Stomach (tissue), 9 donors: ENCODE data around the gene MKKS. TPM values are rescaled to one million over a fixed set of nuclear protein-coding genes. Genes with fewer than 3 reads are reported as not detected.

Source experiments
- DNase-seq, 2 donors: peaks; one replicate each; pipeline versions ENCODE4 v3.0.0 to v3.0.0-alpha.2; 2013 to 2019
- H3K27ac ChIP-seq, 5 donors: fragments of 200-600 bp in 4 of 5; sonication (generic) in 4 of 5; one replicate each; pipeline ENCODE4 v1.5.1; 2013 to 2019; ENCODE audit warnings: mild to moderate bottlenecking in 1 of 5, moderate library complexity in 1 of 5
- H3K27me3 ChIP-seq, 3 donors: fragments of 200-600 bp; sonication (generic); one replicate each; pipeline ENCODE4 v1.5.1; 2017 to 2019; ENCODE audit warnings: mixed run types in 1 of 3
- H3K36me3 ChIP-seq, 4 donors: fragments of 200-600 bp; sonication (generic); 1 replicate in 3 of 4; 2 replicates in 1 of 4; pipeline ENCODE4 v1.5.1; 2016 to 2019
- H3K4me1 ChIP-seq, 4 donors: fragments of 200-600 bp; sonication (generic); one replicate each; pipeline ENCODE4 v1.5.1; 2016 to 2019
- H3K4me3 ChIP-seq, 4 donors: fragments of 200-600 bp; sonication (generic) in 3 of 4; one replicate each; pipeline ENCODE4 v1.5.1; 2016 to 2019; ENCODE audit warnings: mild to moderate bottlenecking in 1 of 4
- H3K9me3 ChIP-seq, 4 donors: fragments of 200-600 bp; sonication (generic); one replicate each; pipeline ENCODE4 v1.5.1; 2016 to 2019
- EP300 ChIP-seq: sonication (generic); formaldehyde crosslinking; IDR thresholded peaks from one replicate; pipeline ENCODE4 v1.6.1; 2017; ENCODE audit warnings: antibody characterized with exemption
- POLR2A ChIP-seq, 4 donors: fragments of 450-650 bp; IDR thresholded peaks; one replicate each; pipeline ENCODE4 v1.6.1; 2016; ENCODE audit warnings: antibody characterized with exemption in 4 of 4, control low read depth in 2 of 4, mild to moderate bottlenecking in 1 of 4, moderate library complexity in 1 of 4
- POLR2AphosphoS5 ChIP-seq, 3 donors: sonication (generic); formaldehyde crosslinking; IDR thresholded peaks; one replicate each; pipeline ENCODE4 v1.6.1; 2016; ENCODE audit warnings: antibody characterized with exemption in 3 of 3
- WGBS, 5 donors: extraction: QIAGEN DNeasy Blood & Tissue Kit in 3 of 5; methylation state at CpG; one replicate each; pipeline versions ENCODE4 v1.1.5 to v1.1.7; 2013 to 2018; 5-methylcytosine and 5-hydroxymethylcytosine counted together
- intact Hi-C: fragments of 100-400 bp; cut with DNase I; formaldehyde crosslinking; loops from one replicate; pipeline ENCODE4 v1.15.1; 2023; ENCODE audit warnings: low total_unique reads
- polyA plus RNA-seq, 3 donors: library from polyadenylated mRNA; stranded (reverse); fragments of 200-250 nt; gene quantifications; one replicate each; pipeline ENCODE4 v1.2.3, GENCODE V29; 2013
- total RNA-seq, 5 donors: library from RNA; depleted of rRNA; stranded (reverse); fragments of >200 nt; gene quantifications; one replicate each; pipeline versions ENCODE4 v1.1.0 to v1.2.3, GENCODE V29; 2014 to 2016
- TF ChIP-seq, protein P1 (sequence below), 7 experiments: fragments of 450-650 bp in 4 of 7; fragments of 200-600 bp in 3 of 7; sonication (generic) in 3 of 7; IDR thresholded peaks; one replicate each; pipeline ENCODE4 v1.5.1; 2016 to 2019; ENCODE audit warnings: antibody characterized with exemption in 7 of 7, control low read depth in 2 of 7, mild to moderate bottlenecking in 1 of 7
- donor health status: healthy with polysubstance abuse.
- donor health status: Bipolar disorder and iron deficiency.
- donor health status: healthy.

The MKKS gene
- total and polyA plus RNA-seq, 8 donors = 6.1 to 18.6 (median 12.3) TPM

DNA sequence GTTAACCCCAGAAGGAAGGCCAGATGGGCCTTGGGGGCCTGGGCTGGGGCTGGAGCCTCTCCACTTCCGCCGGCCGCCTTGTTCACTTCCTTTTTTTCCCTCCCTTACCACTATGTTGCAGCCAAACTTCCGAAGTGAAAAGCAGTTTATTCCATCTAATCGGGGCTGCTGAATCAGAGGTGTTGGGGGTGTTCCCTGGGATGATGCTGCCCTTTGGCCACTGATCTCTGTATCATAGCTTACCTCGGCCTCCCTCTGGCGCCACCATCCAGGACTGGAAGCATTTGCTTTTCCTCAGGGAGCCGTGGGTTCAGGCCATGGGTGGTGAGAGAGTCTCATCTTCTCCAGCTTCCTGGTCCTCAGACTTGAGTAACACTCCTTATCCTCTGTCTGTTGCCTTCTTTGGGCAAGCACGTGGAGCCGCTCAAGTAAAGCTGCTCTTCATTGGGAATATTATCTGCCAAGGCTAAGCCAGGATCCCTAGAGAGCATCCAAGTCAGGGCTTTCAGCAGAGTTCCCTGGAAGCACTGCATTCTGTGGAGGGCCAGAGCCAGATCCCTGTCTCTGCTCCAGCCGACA is 40.7 kb upstream of the MKKS start:
- Histone ChIP-seq H3K4me3 (no peak overlapping the region), H3K9me3 (no peaks in the 10 kb centered on the region), H3K27me3 (no peaks in the 10 kb centered on the region), H3K4me1 (peaks cover 0 to 29% (median 6%) of the 10 kb centered on the region in 4 donors), H3K36me3 (no peaks in the 10 kb centered on the region), H3K27ac (peak overlapping the region in 4 of 5 donors; percentile 16 to 53 (median 48))
- 71 to 80% (median 75%) methylated on average over 11 of the region's 11 CpGs for WGBS, 5 donors
- intact Hi-C loops = no loop called here
- peak in 1 of 2 donors; percentile 20 for DNase-seq
- TF ChIP-seq POLR2A (IDR thresholded peaks at IDR 0.05) = no peak

DNA sequence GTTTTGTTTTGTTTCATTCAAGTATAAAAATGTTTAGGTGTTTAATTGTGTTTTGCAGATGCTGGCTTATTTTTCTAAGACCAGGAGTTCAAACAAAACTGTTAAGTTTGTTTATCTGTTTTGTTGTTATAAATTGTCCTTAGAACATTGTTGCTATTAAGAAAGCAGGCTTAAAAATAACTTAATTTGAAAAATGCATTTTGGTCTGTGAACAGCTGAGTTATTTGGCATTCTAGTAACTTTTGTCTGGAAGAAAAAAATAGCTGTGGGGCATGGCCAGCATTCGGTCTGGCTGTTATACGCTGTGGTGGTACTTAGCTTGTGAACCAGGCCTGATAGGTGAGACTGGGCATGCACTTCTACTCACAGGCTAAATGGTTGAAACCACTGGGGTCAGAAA is 38.8 kb upstream of the MKKS start:
- no peaks in the 10 kb centered on the region for H3K36me3 ChIP-seq
- H3K27me3 ChIP-seq = no peaks in the 10 kb centered on the region
- no peak for DNase-seq
- WGBS, 5 donors = 71 to 86% (median 80%) methylated on average over 2 of the region's 2 CpGs
- peak overlapping the region in 2 of 5 donors; percentile 5 to 16 for H3K27ac ChIP-seq
- TF ChIP-seq, protein P1, sequence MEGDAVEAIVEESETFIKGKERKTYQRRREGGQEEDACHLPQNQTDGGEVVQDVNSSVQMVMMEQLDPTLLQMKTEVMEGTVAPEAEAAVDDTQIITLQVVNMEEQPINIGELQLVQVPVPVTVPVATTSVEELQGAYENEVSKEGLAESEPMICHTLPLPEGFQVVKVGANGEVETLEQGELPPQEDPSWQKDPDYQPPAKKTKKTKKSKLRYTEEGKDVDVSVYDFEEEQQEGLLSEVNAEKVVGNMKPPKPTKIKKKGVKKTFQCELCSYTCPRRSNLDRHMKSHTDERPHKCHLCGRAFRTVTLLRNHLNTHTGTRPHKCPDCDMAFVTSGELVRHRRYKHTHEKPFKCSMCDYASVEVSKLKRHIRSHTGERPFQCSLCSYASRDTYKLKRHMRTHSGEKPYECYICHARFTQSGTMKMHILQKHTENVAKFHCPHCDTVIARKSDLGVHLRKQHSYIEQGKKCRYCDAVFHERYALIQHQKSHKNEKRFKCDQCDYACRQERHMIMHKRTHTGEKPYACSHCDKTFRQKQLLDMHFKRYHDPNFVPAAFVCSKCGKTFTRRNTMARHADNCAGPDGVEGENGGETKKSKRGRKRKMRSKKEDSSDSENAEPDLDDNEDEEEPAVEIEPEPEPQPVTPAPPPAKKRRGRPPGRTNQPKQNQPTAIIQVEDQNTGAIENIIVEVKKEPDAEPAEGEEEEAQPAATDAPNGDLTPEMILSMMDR (IDR thresholded peaks at IDR 0.05) = no peak
- TF ChIP-seq EP300 = no peak
- no peak for TF ChIP-seq POLR2A (IDR thresholded peaks at IDR 0.05)
- no peak for TF ChIP-seq POLR2AphosphoS5 (IDR thresholded peaks at IDR 0.05)
- intact Hi-C loops = no loop called here
- H3K9me3 ChIP-seq = no peaks in the 10 kb centered on the region
- peaks cover 3 to 46% (median 19%) of the 10 kb centered on the region in 4 donors for H3K4me1 ChIP-seq
- H3K4me3 ChIP-seq = no peak overlapping the region

DNA sequence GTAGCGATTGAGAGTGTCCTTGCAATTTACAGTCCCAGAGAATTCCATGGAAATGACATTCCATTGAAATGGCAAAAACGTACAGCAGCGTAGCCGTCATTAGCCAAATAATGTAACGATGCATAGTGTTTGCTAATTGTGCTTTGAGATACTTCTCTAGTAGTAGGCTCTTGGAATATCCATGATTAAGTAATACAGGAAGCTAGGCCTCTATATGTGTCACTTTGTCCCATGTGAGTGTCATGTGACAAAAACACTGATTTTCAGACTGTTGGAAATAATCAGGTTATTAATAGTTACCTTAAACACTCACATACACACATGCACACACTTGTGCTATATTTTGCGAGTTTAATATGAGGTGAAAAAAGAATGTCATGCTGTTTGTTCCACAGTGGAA is 36.3 kb upstream of the MKKS start:
- H3K27ac ChIP-seq = no peak overlapping the region
- intact Hi-C loops = no loop called here

DNA sequence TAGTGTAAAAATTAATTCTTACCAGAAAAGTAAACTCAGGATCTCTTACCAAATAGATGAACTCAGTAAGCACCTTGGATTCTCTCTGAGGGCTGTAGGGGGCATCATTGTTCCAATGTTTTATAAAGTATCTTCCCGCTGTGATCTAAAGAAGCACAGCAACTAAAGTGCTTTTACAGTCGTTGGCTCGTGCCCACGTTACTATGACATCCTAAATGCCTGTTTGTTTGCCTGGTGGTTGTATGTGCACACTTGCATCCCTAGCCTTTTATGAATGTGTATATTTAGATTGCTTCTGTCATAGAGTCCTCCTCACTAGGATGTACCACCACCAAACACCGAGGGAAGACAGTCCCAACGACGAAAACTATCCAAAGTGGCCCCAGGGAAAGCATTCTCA is 35.6 kb upstream of the MKKS start:
- 44 to 64% (median 57%) methylated on average over 7 of the region's 7 CpGs for WGBS, 5 donors
- intact Hi-C loops = no loop called here
- DNase-seq = peak in 1 of 2 donors; percentile 90

More for the DNA sequence above, 36.3 kb upstream of the MKKS start:
- TF ChIP-seq EP300 (no peak), POLR2A (IDR thresholded peaks at IDR 0.05) (no peak), POLR2AphosphoS5 (IDR thresholded peaks at IDR 0.05) (no peak)
- TF ChIP-seq, protein P1 (IDR thresholded peaks at IDR 0.05) = no peak
- peaks cover 4 to 63% (median 28%) of the 10 kb centered on the region in 4 donors for H3K4me1 ChIP-seq
- no peaks in the 10 kb centered on the region for H3K9me3 ChIP-seq
- WGBS, 5 donors = 87 to 95% (median 93%) methylated on average over 6 of the region's 6 CpGs
- no peaks in the 10 kb centered on the region for H3K36me3 ChIP-seq
- DNase-seq = no peak
- H3K27me3 ChIP-seq = no peaks in the 10 kb centered on the region
- H3K4me3 ChIP-seq = no peak overlapping the region

More for the DNA sequence above, 35.6 kb upstream of the MKKS start:
- no peaks in the 10 kb centered on the region for H3K27me3 ChIP-seq
- no peak overlapping the region for H3K27ac ChIP-seq
- H3K36me3 ChIP-seq = no peaks in the 10 kb centered on the region
- no peak overlapping the region for H3K4me3 ChIP-seq
- peaks cover 4 to 58% (median 30%) of the 10 kb centered on the region in 4 donors for H3K4me1 ChIP-seq
- H3K9me3 ChIP-seq = no peaks in the 10 kb centered on the region
- TF ChIP-seq POLR2A (IDR thresholded peaks at IDR 0.05) (no peak), POLR2AphosphoS5 (IDR thresholded peaks at IDR 0.05) (peak in 1 of 3 donors; percentile 21)
- TF ChIP-seq, protein P1 (IDR thresholded peaks at IDR 0.05) = peak in 4 of 7 experiments; percentile 10 to 41 (median 35)
